UCSD-AML1 (cell line): ENCODE measurements around the gene GSDME.

Experiments used
- DNase-seq: peaks from one replicate; lab custom pipeline; 2025; ENCODE audit not compliant: unreplicated experiment; lab: John Stamatoyannopoulos, UW

Gene GSDME

GRCh38 chr7:24706211-24707170 is 50.8 kb downstream of the GSDME start:
- no peak for DNase-seq

- DNase-seq = peak; percentile 27
These were observed 51.8 kb downstream of the GSDME start for GRCh38 chr7:24705461-24705954.

DNA sequence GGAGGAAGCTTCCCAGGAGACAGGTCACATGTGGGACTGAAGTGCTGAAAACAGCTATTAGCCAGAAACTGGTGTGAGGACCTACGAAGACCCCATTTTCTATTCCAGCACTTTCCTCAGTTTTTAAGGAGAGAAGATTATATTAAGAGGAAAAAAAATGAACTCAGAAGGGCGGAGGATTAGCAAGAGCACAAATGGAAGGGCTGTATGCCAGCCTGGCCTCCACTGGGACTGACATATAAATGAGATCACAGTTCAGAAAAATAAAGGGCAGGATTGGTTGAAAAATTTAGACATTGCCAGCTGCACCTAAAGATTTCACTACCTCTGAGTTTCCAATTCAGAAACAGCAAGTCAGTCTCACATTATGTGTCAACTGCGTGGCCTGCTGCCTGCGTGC is 53.0 kb downstream of the GSDME start:
- DNase-seq = no peak

GRCh38 chr7:24703296-24703695 is 54.0 kb downstream of the GSDME start:
- no peak for DNase-seq

DNA sequence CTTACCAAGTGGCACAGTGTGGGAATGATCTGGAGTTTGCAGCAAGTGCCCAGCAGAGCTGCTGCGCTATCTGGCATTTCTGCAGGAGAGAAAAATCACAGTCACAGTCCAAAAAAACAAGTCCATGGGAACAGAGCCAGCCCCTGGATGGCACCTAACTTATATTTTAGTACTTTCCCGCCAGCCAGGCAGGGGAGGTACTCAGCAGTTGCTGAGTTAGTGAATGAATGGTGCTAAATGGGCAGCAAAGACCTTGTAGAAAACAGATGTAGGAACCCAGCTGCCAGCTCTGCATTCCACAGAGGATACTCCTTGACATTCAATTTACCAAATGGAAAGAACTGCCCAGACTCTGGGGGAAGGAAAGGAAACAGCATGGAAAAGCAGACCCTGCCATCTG is 54.5 kb downstream of the GSDME start:
- DNase-seq = no peak

- no peak for DNase-seq
These were observed 55.7 kb downstream of the GSDME start for GRCh38 chr7:24701261-24702235.

DNA sequence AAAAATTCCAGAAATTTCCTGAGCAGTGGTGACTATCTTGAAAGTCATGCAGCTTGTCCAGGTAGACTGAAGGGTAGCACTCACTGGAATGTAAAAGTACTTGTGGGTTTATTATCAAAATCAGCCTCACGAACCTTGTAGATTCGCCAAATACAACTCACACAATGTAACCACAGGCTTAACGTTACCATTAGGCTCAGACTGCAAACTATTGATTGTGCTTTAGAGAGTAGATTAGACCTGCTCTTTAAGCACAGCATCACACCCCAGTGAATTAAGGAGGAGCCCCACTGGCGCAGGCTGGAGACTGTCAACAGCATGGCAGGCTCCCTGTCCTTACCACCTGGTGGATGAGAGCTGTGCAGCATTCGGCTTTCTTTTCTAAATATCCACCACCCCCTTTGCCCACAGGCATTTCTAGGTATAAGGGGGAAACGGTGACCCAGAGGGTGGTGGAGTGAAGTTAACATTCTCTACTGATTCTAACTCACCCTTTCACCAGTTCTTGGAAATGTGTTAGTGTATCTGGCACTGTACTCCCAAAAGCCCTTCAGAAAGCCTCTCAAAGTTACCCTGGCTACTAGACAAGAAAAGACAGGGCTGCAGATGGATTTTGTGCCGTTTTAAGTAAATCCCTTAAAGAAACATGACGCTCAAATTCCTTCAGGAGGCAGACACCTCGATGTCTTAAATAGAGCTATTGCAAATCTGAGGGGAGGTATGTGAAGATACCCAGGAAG is 56.6 kb downstream of the GSDME start:
- DNase-seq = no peak

DNA sequence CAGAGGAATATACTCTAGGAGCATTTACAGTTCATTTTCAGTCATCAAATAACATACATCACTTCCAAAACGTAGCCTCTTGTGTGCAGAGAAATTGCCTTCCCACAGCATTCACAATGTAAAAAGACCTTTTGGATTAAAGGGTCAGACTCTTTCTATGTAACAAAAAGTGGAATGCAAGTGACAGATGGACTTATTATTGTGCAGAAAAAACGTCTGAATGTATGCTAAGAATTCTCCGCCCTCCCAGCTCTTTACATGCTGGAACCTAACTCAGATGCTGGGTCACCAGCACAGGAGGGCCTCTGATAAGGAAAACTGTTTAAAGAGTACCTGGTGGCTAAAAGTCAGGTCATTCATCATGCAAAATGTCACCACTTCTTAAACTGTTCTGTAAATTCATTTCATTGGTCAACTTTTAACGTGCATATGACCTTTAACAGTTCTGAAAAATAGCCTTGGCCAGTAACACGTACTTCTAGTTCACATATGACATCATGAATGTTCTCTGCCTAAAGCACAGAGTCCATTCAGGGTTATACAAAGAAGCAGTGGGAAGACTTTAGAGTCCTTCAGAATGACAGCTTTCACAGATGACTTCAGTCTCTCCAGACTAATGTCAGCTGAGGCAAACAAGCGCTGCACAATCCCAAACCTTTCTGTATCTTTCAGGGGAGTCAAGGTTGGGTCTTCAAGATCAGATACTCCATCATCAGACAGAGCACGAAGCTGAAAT is 58.6 kb downstream of the GSDME start:
- no peak for DNase-seq

DNA sequence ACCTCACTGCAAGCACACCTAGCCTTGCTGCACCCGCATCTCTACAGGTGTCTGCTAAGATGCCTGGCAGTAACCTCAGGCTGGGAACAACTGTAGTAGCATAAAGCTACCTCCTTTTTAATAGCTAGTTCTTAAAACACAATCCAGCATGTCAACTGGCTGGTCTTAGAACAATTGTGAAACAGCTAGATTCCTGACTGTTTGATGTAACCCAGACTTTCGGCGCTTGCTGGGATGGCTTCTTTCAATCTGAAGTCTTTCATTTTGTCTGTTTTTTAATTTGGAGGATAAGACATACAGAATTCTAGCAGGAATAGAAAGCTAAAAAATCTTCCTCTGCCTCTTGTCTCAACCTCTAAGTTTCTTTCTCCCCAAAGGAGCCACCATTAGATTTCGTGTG is 59.8 kb downstream of the GSDME start:
- no peak for DNase-seq

DNA sequence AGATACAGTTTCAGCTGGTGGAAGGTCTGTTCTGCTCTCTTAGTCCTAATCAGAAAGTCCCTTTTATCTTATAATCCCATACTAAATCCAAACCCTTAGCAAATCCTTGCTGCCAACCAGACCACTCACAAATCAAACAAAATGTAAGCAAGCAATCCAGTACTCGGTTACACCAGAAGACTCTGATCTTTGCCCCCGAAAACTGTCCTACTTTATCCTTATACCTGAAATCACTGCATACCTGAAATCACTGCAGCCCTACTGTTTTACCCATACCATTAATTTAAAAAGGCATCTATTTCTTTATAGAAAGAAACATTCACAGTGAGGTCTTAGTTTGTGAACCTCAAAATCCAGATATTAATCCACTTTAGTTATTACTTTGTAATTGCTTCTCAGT is 64.7 kb downstream of the GSDME start:
- DNase-seq = no peak

- no peak for DNase-seq
These were observed 67.0 kb downstream of the GSDME start for GRCh38 chr7:24690251-24690650.

DNA sequence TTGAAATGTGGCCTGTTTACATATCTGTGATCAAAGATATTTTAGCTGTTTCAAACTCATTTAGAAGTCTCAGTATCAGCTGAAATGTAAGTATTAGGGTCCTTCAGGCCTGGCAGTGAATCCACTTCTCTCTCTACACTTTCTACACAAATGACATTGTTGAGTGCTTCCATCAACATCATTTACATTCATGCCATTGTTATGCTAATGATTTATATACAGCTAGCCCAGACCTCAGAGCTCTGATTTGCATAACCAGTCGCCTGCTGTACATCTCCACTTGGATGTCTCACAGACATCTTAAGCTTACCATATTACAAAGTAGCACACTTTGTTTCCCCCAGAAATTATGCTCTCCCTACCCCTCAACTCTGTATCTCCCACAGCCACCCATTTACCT is 71.6 kb downstream of the GSDME start:
- no peak for DNase-seq

DNA sequence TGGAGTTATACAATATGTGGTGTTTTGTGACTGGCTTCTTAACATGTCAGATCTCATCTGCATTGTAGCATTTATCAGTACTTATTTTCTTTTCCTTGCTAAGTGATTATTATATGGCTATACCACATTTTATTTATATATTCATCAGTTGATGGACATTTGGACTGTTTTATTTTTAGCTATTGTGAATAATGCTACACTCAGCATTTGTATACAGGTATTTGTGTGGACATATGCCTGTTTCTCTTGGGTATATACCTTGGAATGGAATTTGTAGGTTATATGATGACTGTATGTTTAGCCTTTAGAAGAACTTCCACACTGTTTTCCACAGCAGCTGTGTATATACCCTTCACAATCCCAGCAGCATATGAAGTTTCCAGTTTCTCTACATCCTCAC is 86.5 kb downstream of the GSDME start:
- no peak for DNase-seq

DNA sequence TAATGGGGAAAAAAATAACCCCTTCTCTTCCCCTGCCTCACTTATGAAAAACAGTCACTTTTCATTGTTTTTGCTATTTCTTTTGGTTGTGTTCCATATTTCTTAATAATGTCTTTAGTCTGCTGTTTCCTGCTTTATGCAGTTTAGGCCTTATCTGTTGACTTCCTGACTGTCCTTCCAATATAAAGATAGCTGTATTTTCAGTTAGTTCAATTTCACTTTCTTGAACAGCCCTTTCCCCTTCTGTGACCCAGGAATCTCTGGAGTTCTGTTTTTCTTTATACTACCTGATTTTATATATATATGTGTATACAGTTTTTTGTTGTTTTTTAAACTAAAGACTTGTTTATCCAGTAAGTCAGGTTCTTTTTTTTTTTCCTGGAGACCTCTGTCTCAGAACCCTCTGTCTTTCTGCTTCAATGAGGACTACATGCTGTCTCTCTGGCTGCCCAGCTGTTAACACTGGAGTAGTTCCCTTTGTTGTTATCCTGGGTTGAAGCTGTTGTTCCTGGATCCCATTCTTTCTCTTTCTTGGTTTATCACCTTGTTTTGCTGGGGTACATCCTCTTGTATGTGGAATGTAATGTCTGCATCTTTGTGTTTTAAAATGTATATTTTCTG is 87.2 kb downstream of the GSDME start:
- DNase-seq = no peak

DNA sequence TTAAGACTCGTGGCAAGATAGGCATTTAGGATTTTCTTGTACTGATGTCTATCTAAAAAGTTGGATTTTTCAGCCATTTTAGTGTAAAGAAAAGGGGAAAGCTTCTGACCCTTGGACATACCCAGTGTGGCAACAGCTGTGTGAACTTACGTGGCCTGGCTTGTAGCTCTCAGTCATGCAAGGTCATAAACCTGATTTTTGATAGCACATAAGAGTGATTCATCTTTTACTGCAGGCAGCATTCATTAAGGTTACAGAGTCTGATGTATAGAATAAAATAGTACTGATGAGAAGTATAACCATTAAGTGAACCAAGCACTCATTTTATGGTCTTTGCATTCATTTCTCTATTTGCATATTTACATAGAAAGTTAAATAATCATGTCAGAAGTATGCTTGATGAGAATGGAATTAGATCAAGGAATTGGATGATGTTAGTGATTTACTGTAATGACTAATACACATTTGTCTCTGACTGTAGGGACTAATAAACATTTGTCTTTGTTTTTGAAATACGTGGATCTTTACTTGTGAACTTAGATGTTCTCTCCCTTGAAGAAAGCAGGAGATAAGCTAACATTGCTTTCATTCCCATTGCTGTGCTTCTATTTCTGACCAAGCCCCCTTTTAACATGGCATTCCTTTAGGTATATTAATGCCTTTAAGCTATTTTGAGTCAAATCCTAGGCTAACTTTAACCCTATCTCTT is 88.2 kb downstream of the GSDME start:
- DNase-seq = no peak

DNA sequence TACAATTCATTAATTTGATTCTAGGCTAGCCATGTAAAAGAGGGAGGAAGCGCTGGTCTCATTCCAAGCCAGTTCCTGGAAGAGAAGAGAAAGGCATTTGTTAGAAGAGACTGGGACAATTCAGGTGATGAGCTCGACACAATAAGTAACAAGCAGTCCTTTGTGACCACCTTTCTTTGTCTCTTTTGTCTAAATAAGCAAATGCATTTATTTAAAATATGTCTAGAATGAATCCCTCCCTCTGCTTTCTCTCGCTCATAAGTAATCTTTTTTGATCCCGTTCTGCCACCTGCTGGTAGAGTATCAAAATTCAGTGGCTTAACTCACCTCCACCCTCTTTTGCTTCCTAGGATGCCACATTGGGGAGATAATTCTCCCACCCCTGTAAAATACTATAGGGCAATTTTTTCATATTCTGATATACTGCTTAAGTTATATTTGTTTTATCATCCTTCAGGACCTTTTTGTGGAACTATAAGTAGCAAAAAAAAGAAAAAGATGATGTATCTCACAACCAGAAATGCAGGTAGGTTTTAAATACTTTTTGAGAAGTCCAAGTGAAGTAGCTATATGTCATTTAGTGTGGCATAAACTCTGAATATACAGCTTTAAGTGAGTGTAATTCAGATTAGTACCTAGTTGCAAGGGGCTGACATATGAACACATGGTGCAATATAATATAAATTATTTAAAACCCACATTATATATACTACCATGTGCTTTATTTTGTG is 91.5 kb downstream of the GSDME start:
- DNase-seq = no peak

- DNase-seq = no peak
These were observed 96.7 kb downstream of the GSDME start for GRCh38 chr7:24660546-24660945.

DNA sequence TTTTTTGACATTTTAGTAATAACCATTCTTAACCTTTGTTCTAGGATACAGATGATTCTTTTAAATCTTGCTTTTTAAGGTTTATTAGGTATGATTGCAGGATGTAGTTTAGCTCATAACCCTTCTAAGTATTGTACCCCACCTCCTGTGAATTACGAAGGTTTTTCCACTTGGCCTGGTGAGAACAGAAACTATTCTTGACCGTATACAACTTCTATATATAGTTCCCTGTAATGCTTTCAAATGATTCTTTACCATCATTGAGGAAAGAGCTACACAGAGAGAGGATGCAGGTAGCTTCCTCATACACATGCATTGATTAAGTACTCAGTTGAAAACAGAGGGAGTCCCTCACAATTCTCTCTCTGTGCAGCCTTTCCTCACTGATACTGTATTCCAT is 97.8 kb downstream of the GSDME start:
- DNase-seq = no peak
